HepG2 (cell line): ENCODE results near the gene YIPF3. TPM values are rescaled to one million over a fixed set of nuclear protein-coding genes. Genes with fewer than 3 reads are reported as not detected.
A peak's percentile ranks its signal among the peaks of the same experiment; 100 is the strongest.

Experiments used
- ATAC-seq: fragments of 200-7000 bp; cut with Tn5 transposase; 3 replicates; pipeline ENCODE4 v1.9.1; 2020; ENCODE audit warnings: mild to moderate bottlenecking, moderate library complexity
- BruUV-seq: library from RNA; stranded (reverse); fragments of 400-500 nt; replicated peaks from 2 replicates; lab custom pipeline; 2021; lab: Mats Ljungman, UMichigan
- CTCF ChIA-PET: fragments of 300-600 bp; formaldehyde crosslinking; extraction: SDS; loops from one replicate; lab custom pipeline; 2021; ENCODE audit warnings: low total read pairs, inconsistent platforms, low intra/inter-chr PET ratio; lab: Yijun Ruan, JAX
- POLR2A ChIA-PET: fragments of 350-600 bp; sonication (Branson Sonifier 250); formaldehyde crosslinking; loops from one replicate; lab custom pipeline; 2020; ENCODE audit warnings: antibody characterized with exemption, inconsistent platforms; lab: Yijun Ruan, JAX
- DNase-seq: peaks from one replicate; pipeline ENCODE4 v3.0.0-alpha.2; 2015; ENCODE audit warnings: low spot score
- FAIRE-seq: peaks from 3 replicates; lab custom pipeline; 2011; peaks lifted over from hg19 to GRCh38; lab: Jason Lieb, UNC
- H2AFZ ChIP-seq: one replicate; pipeline ENCODE4 v1.6.1; 2011; ENCODE audit warnings: low read length, inconsistent platforms
- H3K27ac ChIP-seq: fragments of 300-600 bp; 3 replicates; pipeline ENCODE4 v1.8.0; 2011; ENCODE audit warnings: mixed run types, mild to moderate bottlenecking, mixed read lengths, low read length, inconsistent platforms; ENCODE audit not compliant: insufficient read depth; ENCODE audit errors: extremely low read length
- H3K27me3 ChIP-seq, 2 experiments: fragments of 200-600 bp in 1 of 2; 2 replicates in 1 of 2; 3 replicates in 1 of 2; pipeline versions ENCODE4 v1.6.0 to v1.8.0; 2011; ENCODE audit warnings: low read length in 2 of 2, mild to moderate bottlenecking in 2 of 2, moderate library complexity in 2 of 2, inconsistent platforms in 1 of 2; ENCODE audit not compliant: insufficient read depth in 2 of 2, control insufficient read depth in 1 of 2
- H3K36me3 ChIP-seq, 2 experiments: fragments of 200-600 bp in 1 of 2; replicated peaks in 1 of 2; 2 replicates in 1 of 2; 3 replicates in 1 of 2; pipeline versions ENCODE4 v1.5.1 to v1.8.0; 2011; ENCODE audit warnings: low read length in 2 of 2, inconsistent platforms in 1 of 2; ENCODE audit not compliant: insufficient read depth in 2 of 2, control insufficient read depth in 1 of 2
- H3K4me1 ChIP-seq: 2 replicates; pipeline ENCODE4 v1.5.1; 2012; ENCODE audit warnings: low read length, inconsistent platforms; ENCODE audit not compliant: insufficient read depth
- H3K4me2 ChIP-seq: 2 replicates; pipeline ENCODE4 v1.6.0; 2011; ENCODE audit warnings: low read depth, low read length, inconsistent platforms
- H3K4me3 ChIP-seq, 3 experiments: fragments of 200-600 bp in 1 of 3; sonication (generic), shearing (Covaris generic) in 1 of 3; replicated peaks in 1 of 3; 2 replicates each; pipeline ENCODE4 v1.5.1; 2011 to 2016; ENCODE audit warnings: low read length in 3 of 3, inconsistent platforms in 2 of 3, low read depth in 2 of 3, mild to moderate bottlenecking in 2 of 3, control low read depth in 1 of 3, mixed read lengths in 1 of 3; ENCODE audit not compliant: insufficient read depth in 1 of 3
- H3K79me2 ChIP-seq: one replicate; pipeline ENCODE4 v1.6.1; 2011; ENCODE audit warnings: low read length, inconsistent platforms; ENCODE audit not compliant: insufficient read depth
- H3K9ac ChIP-seq: 2 replicates; pipeline ENCODE4 v1.6.0; 2011; ENCODE audit warnings: mild to moderate bottlenecking, low read depth, low read length, inconsistent platforms; ENCODE audit not compliant: insufficient read depth
- H3K9me3 ChIP-seq: 2 replicates; pipeline ENCODE4 v1.5.1; 2012; ENCODE audit warnings: mild to moderate bottlenecking, low read length
- H4K20me1 ChIP-seq: 2 replicates; pipeline ENCODE4 v1.6.0; 2011; ENCODE audit warnings: inconsistent platforms, mild to moderate bottlenecking, low read length, moderate library complexity; ENCODE audit not compliant: insufficient read depth
- CEBPG ChIP-seq: IDR thresholded peaks from 2 replicates; pipeline ENCODE4 v1.6.1; 2016
- EEA1 ChIP-seq: sonication (generic); formaldehyde crosslinking; IDR thresholded peaks from 2 replicates; pipeline ENCODE4 v1.5.1; 2020; ENCODE audit warnings: mild to moderate bottlenecking, missing genetic modification reagents, borderline replicate concordance
- HDAC2 ChIP-seq: sonication (generic); formaldehyde crosslinking; IDR thresholded peaks from 2 replicates; pipeline ENCODE4 v1.4.0; 2020; ENCODE audit warnings: missing genetic modification reagents
- NFRKB ChIP-seq: fragments of 450-650 bp; IDR thresholded peaks from 2 replicates; pipeline ENCODE4 v1.6.1; 2017
- ZNF569 ChIP-seq: sonication (generic); formaldehyde crosslinking; IDR thresholded peaks from 2 replicates; pipeline ENCODE4 v1.5.0; 2020; ENCODE audit warnings: mild to moderate bottlenecking, missing genetic modification reagents, moderate library complexity, borderline replicate concordance
- WGBS: methylation state at CpG from one replicate; pipeline ENCODE4 v1.1.6; 2017; ENCODE audit warnings: low lambda C conversion rate; 5-methylcytosine and 5-hydroxymethylcytosine counted together
- in situ Hi-C: cut with HindIII; loops from 2 replicates; pipeline ENCODE4 v1.10.0; 2017; ENCODE audit warnings: low pct_unique_long_range_greater_than_20kb; ENCODE audit not compliant: extremely low pct_ligation_motif_present
- intact Hi-C: fragments of 100-400 bp; cut with micrococcal nuclease; formaldehyde crosslinking; loops from one replicate; pipeline ENCODE4 v1.10.0; 2022; ENCODE audit not compliant: unreplicated experiment
- polyA plus RNA-seq, 8 experiments: library from polyadenylated mRNA; depleted of rRNA in 3 of 8; stranded (reverse) in 7 of 8; unstranded in 1 of 8; fragments of >200 nt; fragmentation: Illumina TruSeq in 4 of 8; extraction: Trizol in 4 of 8; gene quantifications; 2 replicates each; pipeline versions ENCODE4 v1.2.1 to v1.2.3, GENCODE V29; 2011 to 2016; ENCODE audit warnings: low read depth in 4 of 8, missing spikeins in 1 of 8, mixed read lengths in 1 of 8; ENCODE audit not compliant: insufficient read depth in 1 of 8
- total RNA-seq, 5 experiments: library from RNA; depleted of rRNA; stranded (reverse); fragments of >200 nt; fragmentation: Illumina TruSeq; extraction: Trizol; gene quantifications; 2 replicates each; pipeline ENCODE4 v1.2.3, GENCODE V29; 2016; ENCODE audit warnings: low read depth in 1 of 5
- TF ChIP-seq, protein P1 (sequence below): sonication (generic); formaldehyde crosslinking; IDR thresholded peaks from 2 replicates; pipeline ENCODE4 v1.5.1; 2020; ENCODE audit warnings: mild to moderate bottlenecking, moderate library complexity, missing genetic modification reagents
- TF ChIP-seq, protein P2 (sequence below): sonication (generic); formaldehyde crosslinking; IDR thresholded peaks from 2 replicates; pipeline ENCODE4 v1.4.0; 2020; ENCODE audit warnings: missing genetic modification reagents
- TF ChIP-seq, protein P3 (sequence below): sonication (generic); formaldehyde crosslinking; IDR thresholded peaks from 2 replicates; pipeline ENCODE4 v1.8.1; 2023; ENCODE audit warnings: missing genetic modification reagents, inconsistent platforms, borderline replicate concordance

Gene YIPF3
- total and polyA plus RNA-seq, 2 of the 13 experiments (the other 11 are each of a cell fraction or from before 2014, with no cell fraction given) = 107 to 206 TPM

DNA sequence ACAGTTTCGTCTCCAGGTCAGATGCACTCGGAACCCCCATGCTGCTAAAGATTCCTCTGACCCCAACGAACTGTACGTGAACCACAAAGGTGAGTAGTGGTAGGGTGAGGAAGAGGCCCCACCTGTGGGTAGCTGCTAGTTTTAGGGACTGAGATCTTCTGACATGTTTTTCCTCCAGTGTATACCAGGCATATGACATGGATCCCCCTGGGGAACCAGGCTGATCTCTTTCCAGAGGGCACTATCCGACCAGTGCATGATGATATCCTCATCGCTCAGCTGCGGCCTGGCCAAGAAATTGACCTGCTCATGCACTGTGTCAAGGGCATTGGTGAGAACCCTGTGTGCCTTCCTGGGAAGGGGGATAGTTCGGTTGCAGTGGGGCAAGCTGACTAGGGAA lies 3.4 kb upstream of the YIPF3 start (continued):
- TF ChIP-seq, protein P1, sequence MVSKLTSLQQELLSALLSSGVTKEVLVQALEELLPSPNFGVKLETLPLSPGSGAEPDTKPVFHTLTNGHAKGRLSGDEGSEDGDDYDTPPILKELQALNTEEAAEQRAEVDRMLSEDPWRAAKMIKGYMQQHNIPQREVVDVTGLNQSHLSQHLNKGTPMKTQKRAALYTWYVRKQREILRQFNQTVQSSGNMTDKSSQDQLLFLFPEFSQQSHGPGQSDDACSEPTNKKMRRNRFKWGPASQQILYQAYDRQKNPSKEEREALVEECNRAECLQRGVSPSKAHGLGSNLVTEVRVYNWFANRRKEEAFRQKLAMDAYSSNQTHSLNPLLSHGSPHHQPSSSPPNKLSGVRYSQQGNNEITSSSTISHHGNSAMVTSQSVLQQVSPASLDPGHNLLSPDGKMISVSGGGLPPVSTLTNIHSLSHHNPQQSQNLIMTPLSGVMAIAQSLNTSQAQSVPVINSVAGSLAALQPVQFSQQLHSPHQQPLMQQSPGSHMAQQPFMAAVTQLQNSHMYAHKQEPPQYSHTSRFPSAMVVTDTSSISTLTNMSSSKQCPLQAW (CRISPR knock-in tag) = no peak
- TF ChIP-seq, protein P2, sequence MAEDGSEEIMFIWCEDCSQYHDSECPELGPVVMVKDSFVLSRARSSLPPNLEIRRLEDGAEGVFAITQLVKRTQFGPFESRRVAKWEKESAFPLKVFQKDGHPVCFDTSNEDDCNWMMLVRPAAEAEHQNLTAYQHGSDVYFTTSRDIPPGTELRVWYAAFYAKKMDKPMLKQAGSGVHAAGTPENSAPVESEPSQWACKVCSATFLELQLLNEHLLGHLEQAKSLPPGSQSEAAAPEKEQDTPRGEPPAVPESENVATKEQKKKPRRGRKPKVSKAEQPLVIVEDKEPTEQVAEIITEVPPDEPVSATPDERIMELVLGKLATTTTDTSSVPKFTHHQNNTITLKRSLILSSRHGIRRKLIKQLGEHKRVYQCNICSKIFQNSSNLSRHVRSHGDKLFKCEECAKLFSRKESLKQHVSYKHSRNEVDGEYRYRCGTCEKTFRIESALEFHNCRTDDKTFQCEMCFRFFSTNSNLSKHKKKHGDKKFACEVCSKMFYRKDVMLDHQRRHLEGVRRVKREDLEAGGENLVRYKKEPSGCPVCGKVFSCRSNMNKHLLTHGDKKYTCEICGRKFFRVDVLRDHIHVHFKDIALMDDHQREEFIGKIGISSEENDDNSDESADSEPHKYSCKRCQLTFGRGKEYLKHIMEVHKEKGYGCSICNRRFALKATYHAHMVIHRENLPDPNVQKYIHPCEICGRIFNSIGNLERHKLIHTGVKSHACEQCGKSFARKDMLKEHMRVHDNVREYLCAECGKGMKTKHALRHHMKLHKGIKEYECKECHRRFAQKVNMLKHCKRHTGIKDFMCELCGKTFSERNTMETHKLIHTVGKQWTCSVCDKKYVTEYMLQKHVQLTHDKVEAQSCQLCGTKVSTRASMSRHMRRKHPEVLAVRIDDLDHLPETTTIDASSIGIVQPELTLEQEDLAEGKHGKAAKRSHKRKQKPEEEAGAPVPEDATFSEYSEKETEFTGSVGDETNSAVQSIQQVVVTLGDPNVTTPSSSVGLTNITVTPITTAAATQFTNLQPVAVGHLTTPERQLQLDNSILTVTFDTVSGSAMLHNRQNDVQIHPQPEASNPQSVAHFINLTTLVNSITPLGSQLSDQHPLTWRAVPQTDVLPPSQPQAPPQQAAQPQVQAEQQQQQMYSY (CRISPR knock-in tag) = no peak
- TF ChIP-seq EEA1 (CRISPR knock-in tag) (no peak), HDAC2 (CRISPR knock-in tag) (no peak)

DNA sequence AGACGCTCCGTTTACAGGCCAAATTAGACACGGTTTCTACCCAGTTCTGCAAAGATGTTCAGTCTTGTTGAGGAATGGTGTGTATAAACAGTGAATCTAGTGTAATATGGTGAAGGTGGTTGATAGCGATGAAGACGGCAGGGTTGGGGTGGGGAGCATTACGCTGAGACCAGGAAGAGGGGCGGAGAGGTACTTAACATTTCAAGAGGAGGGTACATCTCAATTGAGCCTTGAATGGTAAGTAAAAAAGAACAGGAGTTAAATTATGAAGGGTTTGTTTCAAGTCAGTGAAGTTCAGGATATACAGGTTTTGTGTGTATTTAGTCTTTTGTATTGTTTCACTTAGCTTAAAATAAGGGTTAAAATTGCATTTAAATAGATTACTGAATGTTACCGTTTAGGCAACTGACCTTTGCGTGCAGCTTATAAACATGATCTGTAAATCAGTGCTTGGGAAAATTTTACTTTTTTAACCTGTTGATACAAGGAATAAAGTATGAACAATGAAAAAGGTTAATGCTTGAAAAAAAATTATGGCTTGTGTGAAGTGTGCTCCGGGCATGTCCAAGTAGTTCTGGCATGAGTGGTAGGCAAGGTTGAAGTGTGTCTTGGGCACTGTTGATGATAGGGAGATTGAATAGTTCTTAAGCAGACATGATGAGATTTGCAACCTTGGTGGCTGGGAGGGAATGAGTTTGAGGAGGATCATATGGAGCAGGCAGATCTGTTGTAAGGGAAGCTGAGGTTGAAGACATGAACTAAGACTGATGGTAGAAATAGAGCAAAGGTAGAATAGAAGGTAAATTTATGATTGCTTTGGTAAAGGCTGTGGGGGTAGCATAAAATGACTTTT lies 1.0 kb upstream of the YIPF3 start:
- Histone ChIP-seq H3K36me3 (peaks cover 42 to 64% of the 10 kb centered on the region in 2 experiments), H3K27ac (peak overlapping the region; percentile 74), H3K79me2 (peaks cover 52% of the 10 kb centered on the region), H2AFZ (no peak overlapping the region), H3K9me3 (no peaks in the 10 kb centered on the region), H4K20me1 (no peaks in the 10 kb centered on the region), H3K4me3 (peak overlapping the region; percentile 85 to 99 (median 93)), H3K4me1 (peaks cover 36% of the 10 kb centered on the region), H3K9ac (peak overlapping the region; percentile 98), H3K4me2 (peak overlapping the region; percentile 96), H3K27me3 (peaks cover 0 to 5% of the 10 kb centered on the region in 2 experiments; a peak in 1 of 5 replicates)
- CTCF ChIA-PET = no interaction called here
- no peak for FAIRE-seq
- no peak for ATAC-seq
- in situ Hi-C loops = no loop called here
- no peak for DNase-seq
- POLR2A ChIA-PET = interaction anchor here (1.1 to 2.0 kb wide), 10 partner anchors 13 to 248 kb away, joined by 3 to 11 read pairs (median 5); partner anchors contain the start of genes GTPBP2, POLH, TJAP1 and XPO5
- BruUV-seq = TSS peak; percentile 65
- WGBS = 1% methylated on average over 10 of the region's 10 CpGs
- intact Hi-C loops = loop anchor here (5.0 kb wide), 1 partner anchor 60 kb away; the partner anchor contains the start of genes POLH and XPO5
- TF ChIP-seq, protein P3, sequence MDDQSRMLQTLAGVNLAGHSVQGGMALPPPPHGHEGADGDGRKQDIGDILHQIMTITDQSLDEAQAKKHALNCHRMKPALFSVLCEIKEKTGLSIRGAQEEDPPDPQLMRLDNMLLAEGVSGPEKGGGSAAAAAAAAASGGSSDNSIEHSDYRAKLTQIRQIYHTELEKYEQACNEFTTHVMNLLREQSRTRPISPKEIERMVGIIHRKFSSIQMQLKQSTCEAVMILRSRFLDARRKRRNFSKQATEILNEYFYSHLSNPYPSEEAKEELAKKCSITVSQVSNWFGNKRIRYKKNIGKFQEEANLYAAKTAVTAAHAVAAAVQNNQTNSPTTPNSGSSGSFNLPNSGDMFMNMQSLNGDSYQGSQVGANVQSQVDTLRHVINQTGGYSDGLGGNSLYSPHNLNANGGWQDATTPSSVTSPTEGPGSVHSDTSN = 0 out of 2 replicates have a peak, but pooled peaks have one; percentile 29
- TF ChIP-seq CEBPG (CRISPR knock-in tag) = 0 out of 2 replicates have a peak, but pooled peaks have one; percentile 1
- TF ChIP-seq ZNF569 (CRISPR knock-in tag) = 0 out of 2 replicates have a peak, but pooled peaks have one; percentile 12
- no peak for TF ChIP-seq NFRKB
